HG02943 (cell line): Measurements from ENCODE around the gene SDR42E1.
"Not testable (repeated sequence)": the region's sequence is repeated elsewhere in the genome, so short reads cannot be mapped to it uniquely, and the experiment has no call there.

Source experiments
- ATAC-seq: cut with Tn5 transposase; IDR thresholded peaks from one replicate; pipeline ENCODE4 v1.9.1; 2021; ENCODE audit warnings: mild to moderate bottlenecking, low read depth, moderate library complexity; ENCODE audit not compliant: unreplicated experiment

The SDR42E1 gene

GRCh38 chr16:82040296-82040695 lies 29.0 kb upstream of the SDR42E1 start:
- no peak for ATAC-seq

GRCh38 chr16:82037666-82038065 lies 26.4 kb upstream of the SDR42E1 start:
- no peak for ATAC-seq

GRCh38 chr16:82037251-82037650 lies 26.0 kb upstream of the SDR42E1 start:
- no peak for ATAC-seq

- ATAC-seq = no peak
Observed at GRCh38 chr16:82034981-82035612, 23.8 kb upstream of the SDR42E1 start, which contains the start of gene HSD17B2. TSS of gene HSD17B2 (plus strand) at chr16:82035253. CDS start at chr16:82035425, 172 bp downstream.

- ATAC-seq = no peak
Observed at GRCh38 chr16:82033683-82034300, 22.5 kb upstream of the SDR42E1 start.

GRCh38 chr16:82033006-82033405 lies 21.7 kb upstream of the SDR42E1 start:
- ATAC-seq = no peak

- ATAC-seq = no peak
Observed at GRCh38 chr16:82031116-82032084, 20.1 kb upstream of the SDR42E1 start.

- ATAC-seq = no peak
Observed at GRCh38 chr16:82027629-82028064, 16.4 kb upstream of the SDR42E1 start.

- ATAC-seq = no peak
Observed at GRCh38 chr16:82024883-82025282, 13.6 kb upstream of the SDR42E1 start.

GRCh38 chr16:82024316-82024715 lies 13.0 kb upstream of the SDR42E1 start:
- ATAC-seq = no peak

GRCh38 chr16:82023206-82023605 lies 11.9 kb upstream of the SDR42E1 start:
- no peak for ATAC-seq

- ATAC-seq = no peak
Observed at GRCh38 chr16:82020051-82020450, 8.8 kb upstream of the SDR42E1 start.

GRCh38 chr16:82019535-82019934 lies 8.3 kb upstream of the SDR42E1 start:
- no peak for ATAC-seq

GRCh38 chr16:82017911-82018568 lies 6.8 kb upstream of the SDR42E1 start:
- ATAC-seq = no peak

- no peak for ATAC-seq
Observed at GRCh38 chr16:82016964-82017363, 5.7 kb upstream of the SDR42E1 start.

GRCh38 chr16:82016263-82016662 lies 5.0 kb upstream of the SDR42E1 start:
- ATAC-seq = no peak

GRCh38 chr16:82013139-82013538 lies 1.9 kb upstream of the SDR42E1 start:
- no peak for ATAC-seq

- no peak for ATAC-seq
Observed at GRCh38 chr16:82010649-82011048, 621 bp downstream of the SDR42E1 start.

GRCh38 chr16:82009789-82010188 lies 1.5 kb downstream of the SDR42E1 start:
- not testable (repeated sequence) for ATAC-seq

- ATAC-seq = no peak
Observed at GRCh38 chr16:82008957-82009592, 2.2 kb downstream of the SDR42E1 start.
